Measurements from ENCODE around the gene SLC24A3. TPM values are rescaled to one million over a fixed set of nuclear protein-coding genes. Genes with fewer than 3 reads are reported as not detected.
A peak's percentile ranks its signal among the peaks of the same experiment; 100 is the strongest.

SLC24A3 gene
- polyA plus RNA-seq, 1 donor, result 28.9 TPM

DNA sequence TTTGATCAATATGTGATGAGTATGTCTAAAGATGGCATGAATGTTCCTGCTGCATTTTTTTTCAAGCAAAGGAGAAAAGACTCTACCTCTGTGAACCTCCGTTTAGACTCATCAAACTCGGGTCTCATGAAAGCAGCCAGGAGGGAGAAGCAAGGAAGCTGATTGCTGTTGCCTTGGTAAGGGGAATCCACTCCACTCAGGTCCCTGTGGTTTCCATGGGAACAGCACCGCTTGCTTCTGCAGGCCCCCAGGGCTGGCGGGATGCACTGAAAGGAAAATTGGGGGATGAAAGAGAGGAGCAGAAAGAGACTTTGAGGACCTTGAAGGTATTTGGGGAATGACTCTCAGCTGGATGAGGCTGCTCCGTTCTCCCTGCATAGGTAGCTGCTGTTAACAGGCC lies 296.0 kb downstream of the SLC24A3 start:
- no peak for DNase-seq

DNA sequence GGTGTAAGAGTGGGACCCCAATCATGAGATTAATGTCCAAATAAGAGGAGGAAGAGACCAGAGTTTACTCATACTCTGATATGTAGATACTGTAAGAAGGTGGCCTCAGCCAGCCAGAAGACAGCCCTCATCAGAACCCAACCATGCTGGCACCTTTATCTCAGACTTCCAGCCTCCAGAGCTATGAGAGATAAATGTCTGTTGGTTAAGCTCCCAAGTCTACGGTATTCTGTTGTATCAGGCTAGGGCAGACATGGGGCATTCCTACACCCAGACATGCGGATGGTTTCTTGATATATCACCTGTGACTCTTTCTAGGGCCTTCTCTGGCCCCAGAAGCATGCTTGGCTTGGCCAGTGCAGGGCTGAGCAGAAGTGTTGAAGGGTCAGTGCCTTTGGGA lies 298.2 kb downstream of the SLC24A3 start:
- DNase-seq, result no peak

DNA sequence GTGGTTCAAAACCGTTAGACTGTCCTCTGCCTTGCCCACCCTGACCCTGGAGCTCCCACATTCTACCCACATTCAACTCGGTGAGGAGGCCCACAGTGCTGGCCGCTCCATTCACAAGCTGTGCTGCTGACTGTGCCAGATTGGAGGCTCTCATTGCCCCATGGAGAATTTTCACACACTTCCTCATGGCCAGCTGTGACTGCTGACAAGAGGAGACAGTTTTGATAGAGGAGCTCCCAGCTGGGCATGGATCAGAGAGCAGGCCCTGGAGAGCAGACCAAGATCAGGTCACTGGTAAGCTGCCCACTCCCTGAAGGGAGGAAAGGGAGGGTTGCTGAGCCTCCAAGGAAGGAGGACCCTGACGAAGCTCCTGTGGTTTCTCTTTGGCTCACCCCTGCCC lies 299.5 kb downstream of the SLC24A3 start:
- no peak for DNase-seq

DNA sequence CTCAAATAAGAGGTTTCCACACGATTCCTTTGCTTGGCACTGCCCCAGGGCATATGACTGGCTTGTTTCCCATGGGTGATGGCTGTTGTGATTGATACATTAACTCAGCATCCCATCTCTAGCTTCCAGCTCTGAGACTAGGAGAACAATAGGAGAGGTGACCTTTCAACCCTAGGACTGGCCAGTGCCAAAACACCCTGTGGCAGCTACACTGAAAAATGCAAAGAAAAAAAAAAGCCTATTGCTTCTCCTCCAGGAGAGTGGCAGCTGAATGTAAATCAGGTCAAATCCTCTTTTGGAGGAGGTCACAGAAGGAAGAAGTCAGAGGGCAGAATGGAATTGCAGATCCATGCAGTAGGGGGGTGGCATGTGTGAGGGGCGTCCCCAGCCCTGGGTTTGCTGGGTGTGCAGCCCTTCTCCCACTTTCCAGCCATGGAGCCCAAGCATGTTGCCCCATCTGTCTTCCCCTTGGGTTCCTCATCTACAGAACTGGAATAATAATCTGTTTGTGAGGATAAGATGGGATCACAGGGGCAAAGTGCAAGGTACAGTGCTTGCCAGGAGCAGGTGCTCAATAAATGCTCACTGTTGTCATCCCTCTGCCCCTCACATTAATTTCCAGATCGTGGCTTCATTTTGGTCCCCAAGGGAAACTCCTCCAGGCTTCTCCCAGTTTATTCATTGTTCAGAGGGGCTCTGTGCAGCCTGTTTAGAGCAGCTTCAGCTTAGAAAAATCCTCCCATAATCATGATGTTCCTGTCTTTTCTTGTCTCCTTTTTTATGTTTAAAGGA lies 300.6 kb downstream of the SLC24A3 start:
- DNase-seq, result no peak

DNA sequence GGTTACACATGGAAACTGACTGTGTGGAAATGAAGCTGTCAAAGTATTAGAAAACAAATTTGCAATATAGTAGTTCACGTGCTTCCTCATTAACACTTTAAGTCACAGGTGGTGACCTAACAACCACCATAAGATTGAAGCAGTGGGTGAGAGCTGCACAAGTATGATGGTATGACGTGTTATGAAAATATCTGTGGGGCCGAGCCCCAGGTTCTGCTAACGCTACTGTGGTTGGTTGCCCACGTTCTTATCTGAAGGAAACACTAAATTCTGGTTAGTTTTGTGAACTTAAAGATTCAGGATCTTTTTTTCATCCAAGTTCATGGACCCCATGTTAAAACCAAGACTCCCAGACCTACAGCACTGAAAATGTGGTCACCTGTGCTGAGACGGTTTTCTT lies 302.6 kb downstream of the SLC24A3 start:
- no peak for DNase-seq

DNA sequence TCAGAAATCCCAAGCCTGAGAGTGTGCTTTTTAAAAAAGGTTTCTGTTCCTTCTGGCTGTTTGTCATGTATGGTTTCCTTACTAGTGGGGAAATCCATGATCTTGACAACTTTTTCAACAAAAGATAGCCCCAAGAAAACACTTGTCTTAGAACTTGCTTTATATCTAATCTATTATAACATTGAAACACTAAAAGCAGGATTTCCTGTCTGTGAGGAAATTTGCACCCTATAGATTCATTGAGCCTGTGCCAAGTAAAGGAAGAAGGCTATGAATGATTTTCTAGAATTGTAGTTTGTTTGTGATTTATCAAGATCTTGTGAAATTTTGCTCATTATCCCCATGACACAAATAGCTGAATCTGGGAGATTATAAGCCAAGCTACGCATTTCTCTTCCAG lies 307.0 kb downstream of the SLC24A3 start:
- no peak for DNase-seq

DNA sequence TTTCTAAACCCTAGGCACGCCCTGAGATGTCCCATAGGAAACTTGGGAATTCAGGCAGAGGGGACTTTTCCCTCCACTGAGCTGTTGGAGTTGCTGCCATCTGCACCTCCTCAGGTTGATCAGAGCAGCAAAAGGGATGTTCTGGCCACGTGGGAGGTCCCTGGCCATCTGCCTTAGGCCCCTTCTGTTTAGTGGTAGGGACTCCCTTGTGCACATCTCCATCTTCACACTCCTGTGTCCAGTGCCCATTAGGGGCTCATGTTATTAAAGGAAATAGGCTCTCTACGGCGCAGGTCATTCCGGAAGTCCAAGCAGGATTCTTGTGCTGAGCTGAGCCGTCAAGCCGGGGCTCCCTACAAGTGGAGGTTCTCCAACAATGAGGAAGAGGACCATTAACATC lies 307.8 kb downstream of the SLC24A3 start:
- DNase-seq, result no peak

DNA sequence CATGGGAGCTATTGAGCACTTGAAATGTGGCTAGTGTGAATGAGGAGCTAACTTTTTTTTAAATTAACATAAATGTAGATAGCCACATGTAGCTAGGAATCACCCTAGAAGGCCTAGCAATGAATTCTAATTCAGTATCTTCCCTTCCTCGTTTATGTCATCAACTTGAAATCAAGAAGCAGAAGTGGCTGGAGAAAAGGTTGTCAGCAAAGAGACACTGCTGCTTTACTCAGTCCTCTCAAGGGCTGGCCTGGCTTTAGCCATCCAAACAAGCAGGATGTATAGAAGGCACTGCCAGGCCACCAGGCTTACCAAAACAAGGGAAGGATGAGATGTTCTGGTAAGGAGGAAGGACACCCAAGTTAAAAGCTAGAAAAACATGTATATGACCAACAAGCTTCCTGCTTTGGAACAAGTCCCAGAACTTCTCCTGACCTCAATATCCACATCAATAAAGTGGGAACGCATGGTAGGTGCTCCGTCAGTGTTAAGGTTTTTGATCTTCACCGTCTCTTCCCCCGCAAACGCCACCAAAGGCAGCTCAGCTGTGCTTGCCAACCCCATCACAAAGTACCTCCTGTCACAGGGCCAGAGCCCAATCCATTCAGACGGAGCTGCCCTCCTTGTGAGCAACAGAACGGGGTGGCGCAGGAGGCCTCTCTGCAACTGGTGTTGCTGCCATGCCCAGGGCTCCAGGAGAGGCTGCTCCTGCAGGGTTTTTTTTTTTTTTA lies 309.8 kb downstream of the SLC24A3 start:
- DNase-seq, result no peak

DNA sequence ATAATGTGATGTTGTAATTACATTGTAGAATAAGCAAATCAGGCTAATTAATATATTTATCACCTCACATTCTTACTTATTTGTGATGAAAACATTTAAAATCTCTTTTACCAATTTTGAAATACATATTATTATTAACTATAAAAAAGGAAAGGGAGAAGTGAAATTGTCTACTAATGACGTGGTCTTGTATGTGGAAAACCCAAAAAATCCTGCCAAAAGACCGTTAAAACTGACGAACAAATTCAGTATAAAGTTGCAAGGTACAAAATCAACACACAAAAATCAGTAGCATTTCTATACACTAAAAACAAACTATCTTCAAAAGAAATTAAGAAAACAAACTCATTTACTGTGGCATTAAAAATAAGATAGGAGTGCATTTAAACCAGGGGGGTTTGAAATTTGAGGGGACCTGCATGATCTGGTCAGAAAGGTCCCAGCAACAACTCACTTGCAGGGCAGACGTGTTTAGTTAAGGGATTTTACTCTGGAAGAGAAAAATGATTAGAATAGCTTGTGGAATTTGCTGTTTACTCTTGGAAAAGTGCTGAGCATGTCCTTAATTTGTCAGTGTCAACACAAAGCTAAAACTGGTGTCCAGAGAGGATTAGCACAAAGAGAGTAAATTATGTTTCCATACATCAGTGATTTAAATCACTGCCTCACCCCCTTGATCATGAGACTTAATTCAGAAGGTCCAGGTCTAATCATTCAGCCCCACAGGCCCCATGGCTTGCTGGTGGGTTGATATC lies 310.6 kb downstream of the SLC24A3 start:
- DNase-seq, result no peak

DNA sequence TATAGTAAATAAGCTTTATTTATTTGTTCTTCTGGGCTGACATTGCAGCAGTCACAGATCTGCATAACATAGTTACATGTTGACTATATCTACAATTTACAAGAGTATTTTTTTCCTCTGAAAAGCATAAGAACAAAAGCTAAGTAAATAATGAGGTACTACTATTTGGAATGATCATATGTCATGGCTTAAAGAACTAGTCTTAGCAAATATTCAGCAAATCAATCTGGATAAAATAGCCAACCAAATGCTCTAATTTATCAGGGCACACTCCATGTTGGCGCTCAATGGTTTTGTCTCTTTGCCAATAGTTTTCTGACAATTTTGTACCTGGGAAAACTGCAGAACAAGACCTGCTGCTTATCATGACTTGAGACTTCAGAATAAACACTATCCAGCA lies 312.2 kb downstream of the SLC24A3 start:
- DNase-seq, result no peak

DNA sequence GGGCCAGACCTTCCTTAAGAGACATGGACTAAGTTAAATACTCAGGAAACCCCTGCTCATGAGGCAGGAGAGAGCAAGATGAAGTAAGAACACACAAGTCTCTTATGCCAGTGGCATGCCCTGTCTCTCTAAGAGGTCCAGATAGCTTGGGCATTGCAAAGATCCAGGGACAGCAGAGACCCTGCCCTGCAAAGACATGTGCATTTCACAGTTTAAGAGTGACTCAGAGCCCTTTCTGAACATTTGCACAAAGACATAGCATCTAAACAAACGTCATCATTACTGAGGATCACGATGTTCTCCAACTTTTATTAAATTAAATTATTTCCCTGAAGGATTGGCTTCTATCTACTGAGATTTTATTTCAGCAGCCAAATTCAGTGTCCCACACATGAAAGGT lies 315.1 kb downstream of the SLC24A3 start:
- DNase-seq, result no peak

DNA sequence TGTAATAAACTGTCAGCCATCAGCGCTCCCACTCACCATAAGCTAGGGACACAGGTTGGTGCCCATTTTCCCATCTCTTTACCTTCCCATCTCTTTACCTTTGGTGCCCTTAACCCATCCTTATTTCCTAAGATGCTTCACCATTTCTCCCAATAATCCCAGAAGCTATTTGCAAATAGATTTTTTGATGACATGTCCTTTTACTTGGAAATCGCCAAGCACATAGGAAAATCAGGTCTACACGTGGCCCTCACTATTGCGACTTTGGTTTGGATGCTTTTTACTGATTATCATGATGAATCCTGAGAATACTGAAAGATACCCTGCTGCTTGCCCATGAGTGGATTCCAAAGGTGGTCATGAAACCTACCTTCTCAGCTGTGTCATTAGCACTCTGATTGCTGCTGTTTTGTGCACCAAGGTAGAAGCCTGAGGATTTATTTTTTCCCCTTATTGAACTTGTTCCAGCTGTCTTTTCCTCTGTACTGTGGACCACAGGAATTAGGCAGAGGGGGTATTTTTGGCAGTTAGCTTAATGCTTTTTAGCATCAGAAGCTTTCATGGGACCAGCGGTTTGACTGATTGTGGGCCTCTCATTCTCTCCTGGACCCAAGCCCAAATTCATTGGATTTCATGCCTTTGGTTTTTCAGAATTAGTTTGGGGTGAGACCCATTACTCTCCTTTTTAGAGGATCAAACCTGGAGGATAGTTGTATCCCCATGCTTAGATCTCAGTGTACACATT lies 316.0 kb downstream of the SLC24A3 start:
- no peak for DNase-seq

DNA sequence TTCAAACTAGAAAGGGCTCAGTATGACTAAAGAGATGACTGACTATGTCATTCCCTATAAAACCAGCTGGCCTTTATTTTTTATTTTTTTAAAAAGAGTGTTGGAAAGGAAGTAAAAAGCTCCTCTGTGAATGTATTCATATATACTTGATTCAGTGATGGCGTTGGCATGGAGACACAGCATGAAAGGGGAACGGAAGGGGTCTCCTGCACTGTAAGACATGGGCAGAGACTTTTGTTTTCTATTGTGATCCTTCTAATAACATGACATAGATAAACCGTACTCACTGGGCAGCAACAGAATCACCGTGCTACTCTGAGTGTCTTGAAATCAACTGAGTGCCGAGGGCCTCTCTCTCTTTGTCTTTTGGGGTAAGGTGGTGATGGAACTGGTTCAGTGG lies 317.6 kb downstream of the SLC24A3 start:
- DNase-seq, result no peak

DNA sequence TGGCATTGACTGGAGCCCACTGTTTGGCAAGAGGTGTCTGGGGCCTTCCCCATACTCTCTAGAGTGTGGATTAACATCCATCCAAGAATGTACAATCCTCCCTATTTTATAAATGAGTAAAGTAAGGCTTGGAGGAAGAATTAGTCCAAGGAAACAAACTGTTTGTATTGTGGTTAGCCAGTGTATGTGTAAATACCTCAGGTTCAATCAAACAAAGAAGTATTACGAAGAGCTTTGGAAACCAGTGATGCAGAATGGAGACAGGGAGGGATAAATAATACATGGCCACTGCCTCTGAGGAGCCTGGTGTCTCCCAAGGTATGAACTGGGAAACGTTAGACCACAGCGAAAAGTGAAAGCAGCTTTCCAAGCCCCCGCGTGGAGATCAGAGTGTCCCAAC lies 319.0 kb downstream of the SLC24A3 start:
- no peak for DNase-seq

DNA sequence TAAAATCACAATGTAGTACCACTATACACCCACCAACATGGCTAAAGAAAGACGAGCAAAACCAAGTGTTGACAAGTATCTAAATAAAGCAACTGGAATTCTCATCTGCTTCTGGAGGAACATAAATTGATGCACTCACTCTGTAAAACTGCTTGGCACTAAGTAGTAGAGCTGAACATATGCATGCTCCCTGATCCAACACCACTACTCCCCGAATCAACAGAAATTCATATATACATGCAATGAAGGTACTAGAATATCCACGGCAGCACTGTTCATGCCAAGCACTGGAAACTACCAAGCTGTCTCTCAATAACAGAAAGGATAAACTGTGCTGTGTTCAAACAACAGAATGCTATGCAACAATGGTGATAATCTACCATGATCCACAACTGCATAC lies 326.1 kb downstream of the SLC24A3 start:
- DNase-seq, result no peak

DNA sequence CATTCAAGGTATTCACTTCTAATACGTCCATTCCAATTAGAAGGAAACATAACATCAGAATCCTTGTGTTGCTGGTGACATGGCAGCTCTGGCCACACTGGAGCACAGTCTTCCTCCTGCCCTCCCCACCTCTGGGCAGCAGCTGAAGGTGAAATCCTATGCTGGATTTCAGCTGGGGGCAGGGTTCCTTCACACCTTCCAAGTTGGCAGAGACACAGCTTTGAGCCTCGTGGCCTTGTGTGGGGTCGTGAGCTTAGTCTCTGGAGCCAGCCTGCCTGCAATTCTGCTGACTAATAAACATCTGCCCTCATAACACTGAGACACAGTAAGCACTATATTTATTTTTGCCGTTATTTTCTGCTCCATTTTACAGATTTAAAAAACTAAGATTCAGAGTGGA lies 326.7 kb downstream of the SLC24A3 start:
- DNase-seq, result no peak

DNA sequence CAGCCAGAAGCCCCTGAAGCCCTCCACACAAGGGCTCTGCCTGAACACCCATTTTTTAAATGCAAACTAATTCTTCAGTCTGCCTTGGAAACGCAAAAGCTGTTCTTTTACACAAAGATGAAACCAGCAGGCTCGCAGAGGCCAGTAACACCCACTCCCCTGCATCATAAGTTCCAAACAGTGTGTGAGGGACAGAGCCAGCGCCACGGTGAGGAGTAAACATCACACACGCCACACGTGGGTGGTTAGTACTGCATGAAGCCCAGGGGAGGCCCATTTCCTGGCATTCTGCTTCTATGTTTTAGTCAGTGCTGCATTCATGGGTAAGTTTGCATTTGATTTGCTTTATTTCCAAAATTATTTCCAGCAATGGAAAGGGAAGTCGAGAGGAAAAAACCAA lies 327.9 kb downstream of the SLC24A3 start:
- DNase-seq, result peak; percentile 14

DNA sequence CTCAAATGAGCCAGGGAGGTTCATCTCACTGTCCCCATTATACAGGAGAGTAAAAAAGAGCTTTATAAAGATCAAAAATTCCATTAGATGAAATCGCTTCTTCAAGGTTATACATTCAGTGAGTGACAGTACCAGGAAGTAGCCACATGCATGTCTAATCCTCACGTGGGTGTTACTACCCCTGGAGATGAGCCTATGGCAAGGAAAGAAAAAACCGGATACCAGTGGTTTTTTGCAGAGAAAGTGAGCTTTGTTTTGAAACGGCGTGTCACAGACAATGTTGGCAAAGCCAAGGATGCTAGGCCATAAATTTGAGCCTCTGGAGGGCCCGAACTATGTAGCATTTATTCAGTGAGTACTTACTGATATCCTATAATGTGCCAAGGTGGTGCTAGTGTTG lies 330.7 kb downstream of the SLC24A3 start:
- DNase-seq, result no peak

DNA sequence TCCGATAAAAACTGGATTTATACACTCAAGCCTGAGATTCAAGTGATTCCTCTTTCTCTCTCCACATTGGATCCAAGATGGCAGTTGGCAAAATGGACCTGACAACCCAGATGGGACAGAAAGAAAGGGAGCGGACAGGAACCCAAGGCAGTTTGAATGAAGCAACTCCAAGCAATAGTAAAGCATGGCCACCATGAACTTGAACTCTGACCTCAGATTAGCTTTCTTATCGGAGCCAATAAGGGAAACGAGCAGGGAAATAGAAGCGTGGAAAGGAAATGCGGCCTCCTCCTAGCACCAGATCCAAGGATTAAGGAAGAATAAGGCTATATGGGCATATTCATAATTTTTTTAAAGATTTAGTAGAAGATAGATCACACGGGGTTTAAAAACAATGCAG lies 332.2 kb downstream of the SLC24A3 start:
- no peak for DNase-seq

DNA sequence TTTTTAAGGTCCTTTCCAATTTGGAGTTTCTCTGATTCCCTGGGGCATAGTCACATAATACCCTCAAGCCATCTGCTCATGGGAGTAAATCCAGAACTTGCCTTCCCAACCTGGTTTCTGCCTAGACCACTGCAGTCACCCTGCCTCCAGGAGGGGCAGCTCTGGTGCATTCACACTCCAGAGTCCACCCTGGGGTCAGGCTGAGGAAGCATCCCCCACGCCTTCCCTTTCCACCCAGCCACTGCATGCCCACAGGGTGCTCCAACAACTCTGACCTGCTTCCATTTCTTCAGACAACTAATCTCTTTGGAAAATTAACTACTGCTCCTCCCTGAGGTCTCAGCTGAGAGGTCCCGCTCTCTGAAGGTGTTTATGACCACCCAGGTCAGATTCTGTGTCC lies 334.2 kb downstream of the SLC24A3 start:
- DNase-seq, result no peak

DNA sequence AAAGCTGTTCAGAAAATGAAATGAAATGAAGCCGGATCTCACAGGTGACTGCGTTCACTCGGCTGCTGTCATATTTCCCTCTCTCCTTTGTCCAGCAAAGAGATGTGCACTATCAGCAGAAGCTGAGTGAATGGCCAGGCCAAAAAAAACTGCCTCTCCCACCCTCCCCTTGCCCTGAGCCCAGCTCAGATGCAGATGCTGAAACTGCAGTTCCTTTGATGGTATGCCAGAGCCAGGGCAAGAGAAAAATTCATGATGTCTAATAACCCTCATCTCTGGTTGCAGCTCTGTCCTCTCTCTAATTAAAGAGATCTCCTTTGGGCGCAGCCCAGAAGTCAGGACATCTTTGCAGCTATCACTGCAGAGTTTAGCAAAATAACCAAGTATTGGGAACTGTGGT lies 335.1 kb downstream of the SLC24A3 start:
- no peak for DNase-seq

DNA sequence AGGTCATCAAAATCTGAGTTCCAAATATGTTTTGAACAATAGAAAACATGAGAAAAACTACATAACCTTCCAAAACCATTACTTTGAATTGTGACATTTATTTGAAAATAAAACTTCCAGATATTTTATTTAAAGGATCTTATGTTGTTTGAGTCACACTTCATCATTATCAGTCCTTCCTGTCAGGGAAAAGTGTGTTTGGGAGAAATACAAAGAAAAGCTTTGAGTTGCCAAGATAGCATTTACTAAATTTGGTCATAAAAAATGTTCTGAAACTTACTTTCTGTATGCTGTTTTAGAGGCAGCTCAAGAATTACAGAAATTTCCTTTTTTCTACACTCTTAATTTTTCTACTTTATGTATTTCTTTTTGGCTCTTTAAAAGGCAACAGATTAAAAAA lies 337.5 kb downstream of the SLC24A3 start:
- no peak for DNase-seq
